Endothelial cell of umbilical vein (primary cell): ENCODE results near the gene VAV3. TPM values are rescaled to one million over a fixed set of nuclear protein-coding genes. Genes with fewer than 3 reads are reported as not detected.

Source experiments
- BruUV-seq: library from RNA; stranded (reverse); fragments of 400-500 nt; replicated peaks from 2 replicates; lab custom pipeline; 2021; lab: Mats Ljungman, UMichigan
- CTCF ChIA-PET: fragments of 300-600, 350-600 bp; sonication (Branson Sonifier 250); formaldehyde crosslinking; loops from one replicate; lab custom pipeline; 2021; ENCODE audit warnings: antibody characterized with exemption, inconsistent platforms; lab: Charles Lee
- POLR2A ChIA-PET: fragments of 300-600, 350-600 bp; sonication (Branson Sonifier 250); formaldehyde crosslinking; loops from one replicate; lab custom pipeline; 2021; ENCODE audit warnings: antibody characterized with exemption, inconsistent platforms; lab: Charles Lee
- DNase-seq: peaks from one replicate; pipeline ENCODE4 v3.0.0-alpha.2; 2011; ENCODE audit warnings: low read depth, low spot score
- FAIRE-seq: peaks from 2 replicates; lab custom pipeline; 2011; peaks lifted over from hg19 to GRCh38; lab: Jason Lieb, UNC
- H2AFZ ChIP-seq: 2 replicates; pipeline ENCODE4 v1.6.0; 2012; ENCODE audit warnings: low read depth, low read length, control low read depth, inconsistent platforms
- H3K27ac ChIP-seq: 2 replicates; pipeline ENCODE4 v1.5.1; 2011; ENCODE audit warnings: low read depth, mild to moderate bottlenecking, control low read depth, low read length, moderate library complexity; ENCODE audit not compliant: insufficient read depth
- H3K27me3 ChIP-seq, 2 experiments: 2 replicates each; pipeline versions ENCODE4 v1.6.0 to v1.6.1; 2011; ENCODE audit warnings: low read length in 2 of 2, mixed read lengths in 1 of 2; ENCODE audit not compliant: control insufficient read depth in 2 of 2, insufficient read depth in 2 of 2
- H3K36me3 ChIP-seq, 2 experiments: 2 replicates in 1 of 2; 3 replicates in 1 of 2; pipeline ENCODE4 v1.5.1; 2011; ENCODE audit warnings: low read length in 2 of 2, mild to moderate bottlenecking in 1 of 2, moderate library complexity in 1 of 2; ENCODE audit not compliant: control insufficient read depth in 2 of 2, insufficient read depth in 2 of 2; ENCODE audit errors: extremely low read depth in 1 of 2
- H3K4me1 ChIP-seq: 3 replicates; pipeline ENCODE4 v1.5.1; 2011; ENCODE audit warnings: mild to moderate bottlenecking, low read length; ENCODE audit not compliant: control insufficient read depth, insufficient read depth; ENCODE audit errors: extremely low read depth
- H3K4me2 ChIP-seq: 2 replicates; pipeline ENCODE4 v1.6.1; 2011; ENCODE audit warnings: low read length, control low read depth, mixed read lengths; ENCODE audit not compliant: insufficient read depth
- H3K4me3 ChIP-seq, 3 experiments: fragments of 200-600 bp in 1 of 3; sonication (generic), shearing (Covaris generic) in 1 of 3; replicated peaks in 1 of 3; 2 replicates each; pipeline ENCODE4 v1.5.1; 2011 to 2016; ENCODE audit warnings: control low read depth in 3 of 3, low read length in 3 of 3, mild to moderate bottlenecking in 2 of 3, inconsistent platforms in 1 of 3, low read depth in 1 of 3, moderate library complexity in 1 of 3; ENCODE audit not compliant: insufficient read depth in 1 of 3
- H3K79me2 ChIP-seq: 2 replicates; pipeline ENCODE4 v1.6.0; 2012; ENCODE audit warnings: low read length, inconsistent platforms; ENCODE audit not compliant: control insufficient read depth, insufficient read depth
- H3K9ac ChIP-seq: replicated peaks from 2 replicates; pipeline ENCODE3; 2011; ENCODE audit warnings: low read length, control low read depth; ENCODE audit not compliant: insufficient read depth; ENCODE audit errors: extremely low read depth
- H3K9me1 ChIP-seq: replicated peaks from 3 replicates; pipeline ENCODE4 v1.6.0; 2011; ENCODE audit warnings: mild to moderate bottlenecking, low read length; ENCODE audit not compliant: control insufficient read depth, insufficient read depth; ENCODE audit errors: extremely low read depth
- H3K9me3 ChIP-seq: replicated peaks from 2 replicates; pipeline ENCODE4 v1.5.1; 2012; ENCODE audit warnings: low read length, inconsistent platforms; ENCODE audit not compliant: control insufficient read depth, insufficient read depth
- H4K20me1 ChIP-seq: replicated peaks from 2 replicates; pipeline ENCODE3; 2011; ENCODE audit warnings: mild to moderate bottlenecking, low read length; ENCODE audit not compliant: control insufficient read depth, insufficient read depth; ENCODE audit errors: extremely low read depth
- EZH2 ChIP-seq: IDR thresholded peaks from 2 replicates; pipeline ENCODE4 v1.6.1; 2012; ENCODE audit warnings: borderline replicate concordance, low read depth, mild to moderate bottlenecking, moderate library complexity, low read length, inconsistent platforms; ENCODE audit not compliant: severe bottlenecking
- FOS ChIP-seq: IDR thresholded peaks from 2 replicates; pipeline ENCODE4 v1.6.1; 2011; ENCODE audit warnings: mild to moderate bottlenecking, low read length, moderate library complexity, borderline replicate concordance; ENCODE audit not compliant: insufficient read depth
- GATA2 ChIP-seq: IDR thresholded peaks from 2 replicates; pipeline ENCODE4 v1.7.0; 2011; ENCODE audit warnings: low read depth, mild to moderate bottlenecking, moderate library complexity, mixed read lengths, low read length; ENCODE audit not compliant: insufficient read length, insufficient read depth
- JUN ChIP-seq: IDR thresholded peaks from 2 replicates; pipeline ENCODE4 v1.6.1; 2011; ENCODE audit warnings: borderline replicate concordance, low read depth; ENCODE audit not compliant: insufficient read length, insufficient read depth
- MYC ChIP-seq: IDR thresholded peaks from one replicate; pipeline ENCODE4 v1.6.1; 2011; ENCODE audit warnings: mild to moderate bottlenecking, low read depth, low read length
- POLR2A ChIP-seq: IDR thresholded peaks from 2 replicates; pipeline ENCODE4 v1.6.1; 2012; ENCODE audit warnings: low read depth, mild to moderate bottlenecking, control low read depth, low read length
- POLR2AphosphoS5 ChIP-seq: IDR thresholded peaks from 2 replicates; pipeline ENCODE4 v1.6.1; 2012; ENCODE audit warnings: low read depth, mild to moderate bottlenecking, control low read depth, low read length, moderate library complexity; ENCODE audit not compliant: insufficient read depth
- dilution Hi-C: fragments of 300-500 bp; cut with MboI; formaldehyde crosslinking; loops from one replicate; pipeline ENCODE4 v1.15.0; 2019; ENCODE audit warnings: low sequenced_read_pairs; ENCODE audit not compliant: extremely low pct_ligation_motif_present
- intact Hi-C: fragments of 100-400 bp; cut with micrococcal nuclease; formaldehyde crosslinking; loops from one replicate; pipeline ENCODE4 v1.10.0; 2022
- polyA plus RNA-seq, 4 experiments: library from polyadenylated mRNA; depleted of rRNA in 3 of 4; stranded (reverse) in 3 of 4; unstranded in 1 of 4; fragments of >200 nt; gene quantifications; 2 replicates each; pipeline versions ENCODE4 v1.2.1 to v1.2.3, GENCODE V29; 2011 to 2012; ENCODE audit warnings: missing spikeins in 1 of 4
- total RNA-seq: library from RNA; stranded (reverse); gene quantifications from 2 replicates; pipeline ENCODE4 v1.2.3, GENCODE V29; 2021
- TF ChIP-seq, protein P1 (sequence below), 2 donors: IDR thresholded peaks; 1 replicate in 1 of 2; 2 replicates in 1 of 2; pipeline ENCODE4 v1.5.1; 2011; ENCODE audit warnings: low read length in 2 of 2, mild to moderate bottlenecking in 2 of 2, moderate library complexity in 2 of 2, control low read depth in 1 of 2, inconsistent platforms in 1 of 2, low read depth in 1 of 2; ENCODE audit not compliant: insufficient read depth in 1 of 2; ENCODE audit errors: extremely low read depth in 1 of 2
- TF ChIP-seq, protein P2 (sequence below): IDR thresholded peaks from 2 replicates; pipeline ENCODE4 v1.6.1; 2011; ENCODE audit not compliant: insufficient read depth, insufficient read length

VAV3 gene
- total and polyA plus RNA-seq, 2 donors (not counting 3 experiments of a cell fraction or from before 2014, with no cell fraction given), result 0.18 to 1.5 TPM

DNA sequence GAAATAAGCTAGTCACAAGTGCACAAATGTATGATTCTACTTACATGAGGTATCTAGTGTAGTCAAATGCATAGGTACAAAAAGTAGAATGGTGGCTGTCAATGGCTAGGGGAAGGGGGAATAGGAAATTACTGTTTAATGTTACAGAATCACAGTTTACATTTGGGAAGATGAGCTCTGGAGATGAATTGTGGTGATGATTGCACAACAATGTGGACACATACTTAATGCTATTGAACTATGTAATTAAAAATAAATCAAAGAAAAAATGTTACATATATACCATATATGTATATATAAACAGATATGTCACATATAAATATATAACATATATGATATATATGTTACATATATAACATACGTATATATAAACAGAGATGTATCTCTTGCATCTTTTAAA is 39.4 kb downstream of the VAV3 start:
- FAIRE-seq, result no peak
- Histone ChIP-seq H3K36me3 (no peaks in the 10 kb centered on the region), H3K27ac (no peak overlapping the region), H3K9me3 (no peaks in the 10 kb centered on the region), H3K4me1 (no peaks in the 10 kb centered on the region), H3K4me2 (no peak overlapping the region), H3K4me3 (no peak overlapping the region), H2AFZ (no peak overlapping the region), H3K79me2 (no peaks in the 10 kb centered on the region), H3K9ac (no peak overlapping the region), H3K9me1 (no peaks in the 10 kb centered on the region), H4K20me1 (no peaks in the 10 kb centered on the region), H3K27me3 (no peaks in the 10 kb centered on the region)
- dilution Hi-C loops (no loop called here), intact Hi-C loops (no loop called here)
- DNase-seq, result no peak
- ChIA-PET CTCF (no interaction called here), POLR2A (no interaction called here)
- TF ChIP-seq JUN, result no peak
- TF ChIP-seq, protein P1, sequence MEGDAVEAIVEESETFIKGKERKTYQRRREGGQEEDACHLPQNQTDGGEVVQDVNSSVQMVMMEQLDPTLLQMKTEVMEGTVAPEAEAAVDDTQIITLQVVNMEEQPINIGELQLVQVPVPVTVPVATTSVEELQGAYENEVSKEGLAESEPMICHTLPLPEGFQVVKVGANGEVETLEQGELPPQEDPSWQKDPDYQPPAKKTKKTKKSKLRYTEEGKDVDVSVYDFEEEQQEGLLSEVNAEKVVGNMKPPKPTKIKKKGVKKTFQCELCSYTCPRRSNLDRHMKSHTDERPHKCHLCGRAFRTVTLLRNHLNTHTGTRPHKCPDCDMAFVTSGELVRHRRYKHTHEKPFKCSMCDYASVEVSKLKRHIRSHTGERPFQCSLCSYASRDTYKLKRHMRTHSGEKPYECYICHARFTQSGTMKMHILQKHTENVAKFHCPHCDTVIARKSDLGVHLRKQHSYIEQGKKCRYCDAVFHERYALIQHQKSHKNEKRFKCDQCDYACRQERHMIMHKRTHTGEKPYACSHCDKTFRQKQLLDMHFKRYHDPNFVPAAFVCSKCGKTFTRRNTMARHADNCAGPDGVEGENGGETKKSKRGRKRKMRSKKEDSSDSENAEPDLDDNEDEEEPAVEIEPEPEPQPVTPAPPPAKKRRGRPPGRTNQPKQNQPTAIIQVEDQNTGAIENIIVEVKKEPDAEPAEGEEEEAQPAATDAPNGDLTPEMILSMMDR (IDR thresholded peaks at IDR 0.05; ENCODE audit: extremely low read depth in 1 of 2, insufficient read depth in 1 of 2, low read depth in 1 of 2, low read length in 2 of 2), result no peak
- TF ChIP-seq FOS, result no peak
- no peak for TF ChIP-seq POLR2AphosphoS5
- no peak for TF ChIP-seq MYC
- no TSS peak for BruUV-seq

DNA sequence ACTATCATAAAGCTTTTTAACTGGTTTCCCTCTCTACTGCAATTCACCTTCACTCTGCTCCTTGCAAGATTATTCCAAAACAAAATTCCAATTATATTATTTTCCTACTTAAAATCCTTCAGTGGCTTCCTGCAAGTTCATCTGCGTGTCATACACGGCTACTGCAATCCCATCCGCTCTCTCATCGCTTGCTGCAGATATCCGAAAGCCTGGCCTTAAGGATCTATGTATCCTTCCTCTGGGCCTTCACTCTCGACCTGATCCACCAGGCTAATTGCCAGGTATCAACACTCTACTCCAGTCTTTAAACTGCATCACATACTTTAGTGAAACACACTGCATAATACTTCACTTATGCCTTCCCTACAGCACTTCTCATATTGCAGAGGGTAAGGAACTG is 44.0 kb downstream of the VAV3 start:
- Histone ChIP-seq H3K9ac (no peak overlapping the region), H3K4me1 (no peaks in the 10 kb centered on the region), H3K36me3 (no peaks in the 10 kb centered on the region), H4K20me1 (no peaks in the 10 kb centered on the region), H3K4me2 (no peak overlapping the region), H3K4me3 (no peak overlapping the region), H2AFZ (no peak overlapping the region), H3K79me2 (no peaks in the 10 kb centered on the region), H3K27ac (no peak overlapping the region), H3K9me3 (no peaks in the 10 kb centered on the region), H3K27me3 (no peaks in the 10 kb centered on the region), H3K9me1 (no peaks in the 10 kb centered on the region)
- no TSS peak for BruUV-seq
- intact Hi-C loops (no loop called here), dilution Hi-C loops (no loop called here)
- DNase-seq, result no peak
- FAIRE-seq, result no peak
- ChIA-PET CTCF (interaction anchor here (0.8 to 0.9 kb wide), 3 partner anchors 13 to 204 kb away, joined by 3 read pairs; no protein-coding TSS in a partner anchor), POLR2A (no interaction called here)
- TF ChIP-seq FOS (no peak), MYC (no peak), POLR2A (no peak), JUN (no peak), POLR2AphosphoS5 (no peak), EZH2 (no peak), GATA2 (no peak)
- TF ChIP-seq, protein P2, sequence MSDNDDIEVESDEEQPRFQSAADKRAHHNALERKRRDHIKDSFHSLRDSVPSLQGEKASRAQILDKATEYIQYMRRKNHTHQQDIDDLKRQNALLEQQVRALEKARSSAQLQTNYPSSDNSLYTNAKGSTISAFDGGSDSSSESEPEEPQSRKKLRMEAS, result no peak
- TF ChIP-seq, protein P1 (IDR thresholded peaks at IDR 0.05; ENCODE audit: extremely low read depth in 1 of 2, insufficient read depth in 1 of 2, low read depth in 1 of 2, low read length in 2 of 2), result no peak
